ENCODE data around the gene BAG3. TPM values are rescaled to one million over a fixed set of nuclear protein-coding genes. Genes with fewer than 3 reads are reported as not detected.
"Not testable (repeated sequence)": the region's sequence is repeated elsewhere in the genome, so short reads cannot be mapped to it uniquely, and the experiment has no call there.

Gene BAG3
- total RNA-seq, 1 experiment from 2014 or later = 57.0 TPM

- TF ChIP-seq EZH2phosphoT487 (IDR thresholded peaks at IDR 0.05; ENCODE audit: borderline replicate concordance) = no peak
Observed at GRCh38 chr10:119619215-119619614, 32.0 kb upstream of the BAG3 start (continued).

GRCh38 chr10:119619811-119620210 lies 31.4 kb upstream of the BAG3 start:
- H4K20me1 ChIP-seq (ENCODE audit: insufficient read depth); H3K79me2 ChIP-seq (ENCODE audit: insufficient read depth, low read length); H3K27me3 ChIP-seq (ENCODE audit: insufficient read depth, low read length); BruUV-seq (replicated peaks); H3K9me3 ChIP-seq (ENCODE audit: control insufficient read depth in 1 of 2, insufficient read depth in 1 of 2, low read depth in 1 of 2, low read length in 2 of 2); H3K36me3 ChIP-seq (ENCODE audit: control insufficient read depth in 1 of 2, insufficient read depth in 2 of 2, low read length in 2 of 2); H3K9me2 ChIP-seq (ENCODE audit: insufficient read depth); H2AFZ ChIP-seq (ENCODE audit: low read depth, low read length, poor library complexity, severe bottlenecking); intact Hi-C loops (cut with micrococcal nuclease); H3K4me3 ChIP-seq (replicated peaks in 1 of 2; ENCODE audit: low read depth in 1 of 2, low read length in 2 of 2); H3K9ac ChIP-seq (ENCODE audit: low read length); RAD21 ChIA-PET (ENCODE audit: low non-redundant PET in 1 of 2, low total read pairs in 2 of 2, uncharacterized antibody in 2 of 2, unreplicated experiment in 2 of 2); DNase-seq (ENCODE audit: low read depth, low spot score); ATAC-seq; H3K27ac ChIP-seq (ENCODE audit: low read depth, low read length): not testable (repeated sequence)
- ChIA-PET CTCF (interaction anchor here (0.7 to 1.3 kb wide), 3 partner anchors 12 to 23 kb away, joined by 3 read pairs; partner anchors contain the start of gene TIAL1), POLR2A (interaction anchor here (0.7 to 1.1 kb wide), 2 partner anchors 12 to 23 kb away, joined by 3 read pairs; partner anchors contain the start of gene TIAL1)
- Histone ChIP-seq H3K4me1 (ENCODE audit: control insufficient read depth in 1 of 2, insufficient read depth in 2 of 2, low read length in 2 of 2) (peaks cover 8 to 15% of the 10 kb centered on the region in 2 experiments), H3K4me2 (ENCODE audit: low read length) (peak overlapping the region; percentile 52; the same call in 1 of the 2 replicates)

GRCh38 chr10:119620241-119621077 lies 30.7 kb upstream of the BAG3 start:
- Histone ChIP-seq H3K79me2 (ENCODE audit: insufficient read depth, low read length) (no peaks in the 10 kb centered on the region), H3K27ac (ENCODE audit: low read depth, low read length) (no peak overlapping the region; the same call in 1 of the 2 replicates), H3K9me3 (ENCODE audit: control insufficient read depth in 1 of 2, insufficient read depth in 1 of 2, low read depth in 1 of 2, low read length in 2 of 2) (no peaks in the 10 kb centered on the region), H4K20me1 (ENCODE audit: insufficient read depth) (no peaks in the 10 kb centered on the region), H2AFZ (ENCODE audit: low read depth, low read length, poor library complexity, severe bottlenecking) (peak overlapping the region; percentile 91), H3K4me3 (replicated peaks in 1 of 2; ENCODE audit: low read depth in 1 of 2, low read length in 2 of 2) (no peak overlapping the region), H3K36me3 (ENCODE audit: control insufficient read depth in 1 of 2, insufficient read depth in 2 of 2, low read length in 2 of 2) (no peaks in the 10 kb centered on the region), H3K4me2 (ENCODE audit: low read length) (peak overlapping the region; percentile 52), H3K4me1 (ENCODE audit: control insufficient read depth in 1 of 2, insufficient read depth in 2 of 2, low read length in 2 of 2) (peaks cover 8 to 15% of the 10 kb centered on the region in 2 experiments), H3K9me2 (ENCODE audit: insufficient read depth) (no peaks in the 10 kb centered on the region), H3K9ac (ENCODE audit: low read length) (no peak overlapping the region), H3K27me3 (ENCODE audit: insufficient read depth, low read length) (no peaks in the 10 kb centered on the region)
- intact Hi-C loops (cut with micrococcal nuclease) = no loop called here
- POLR2A ChIA-PET = interaction anchor here (0.7 to 1.1 kb wide), 2 partner anchors 12 to 23 kb away, joined by 3 read pairs; partner anchors contain the start of gene TIAL1
- no peak for TF ChIP-seq POLR2AphosphoS5 (IDR thresholded peaks at IDR 0.05; ENCODE audit: low read depth, low read length)
- no peak for TF ChIP-seq ZNF274 (IDR thresholded peaks at IDR 0.05; ENCODE audit: low read depth, low read length)
- TF ChIP-seq JUND (IDR thresholded peaks at IDR 0.05) = peak; percentile 33; the same call in 1 of the 2 replicates
- no peak for TF ChIP-seq EZH2 (IDR thresholded peaks at IDR 0.05)
- 0 out of 2 replicates have a peak, but pooled peaks have one; percentile 15 for TF ChIP-seq MAX (IDR thresholded peaks at IDR 0.05)
- TF ChIP-seq RAD21 (IDR thresholded peaks at IDR 0.05; ENCODE audit: low read depth) = no peak; the same call in 1 of the 2 replicates
- TF ChIP-seq ATF3 (IDR thresholded peaks at IDR 0.05) = peak; percentile 5; the same call in 1 of the 2 replicates
- no peak for TF ChIP-seq YY1 (IDR thresholded peaks at IDR 0.05; ENCODE audit: extremely low read depth, insufficient replicate concordance, low read depth, low read length)
- TF ChIP-seq SIN3A (IDR thresholded peaks at IDR 0.05; ENCODE audit: low read depth) = no peak
- no peak for TF ChIP-seq ZFX (IDR thresholded peaks at IDR 0.05)
- TF ChIP-seq ELF1 (IDR thresholded peaks at IDR 0.05; ENCODE audit: borderline replicate concordance, low read depth) = no peak
- TF ChIP-seq FOSL1 (IDR thresholded peaks at IDR 0.05; ENCODE audit: low read depth) = peak; percentile 63
- CTCF ChIA-PET = interaction anchor here (0.7 to 1.4 kb wide), 4 partner anchors 12 to 421 kb away, joined by 3 to 5 read pairs (median 3); partner anchors contain the start of gene TIAL1
- DNase-seq (ENCODE audit: low read depth, low spot score) (no peak), ATAC-seq (peak; percentile 55)
- no TSS peak for BruUV-seq (replicated peaks)
- RAD21 ChIA-PET (ENCODE audit: low non-redundant PET in 1 of 2, low total read pairs in 2 of 2, uncharacterized antibody in 2 of 2, unreplicated experiment in 2 of 2) = no interaction called here
